ENCODE data around the gene TRIM67. TPM values are rescaled to one million over a fixed set of nuclear protein-coding genes. Genes with fewer than 3 reads are reported as not detected.

Gene TRIM67
- total RNA-seq, 5 donors from 2014 or later (not counting 1 experiment from before 2014, with no cell fraction given) = not detected

DNA sequence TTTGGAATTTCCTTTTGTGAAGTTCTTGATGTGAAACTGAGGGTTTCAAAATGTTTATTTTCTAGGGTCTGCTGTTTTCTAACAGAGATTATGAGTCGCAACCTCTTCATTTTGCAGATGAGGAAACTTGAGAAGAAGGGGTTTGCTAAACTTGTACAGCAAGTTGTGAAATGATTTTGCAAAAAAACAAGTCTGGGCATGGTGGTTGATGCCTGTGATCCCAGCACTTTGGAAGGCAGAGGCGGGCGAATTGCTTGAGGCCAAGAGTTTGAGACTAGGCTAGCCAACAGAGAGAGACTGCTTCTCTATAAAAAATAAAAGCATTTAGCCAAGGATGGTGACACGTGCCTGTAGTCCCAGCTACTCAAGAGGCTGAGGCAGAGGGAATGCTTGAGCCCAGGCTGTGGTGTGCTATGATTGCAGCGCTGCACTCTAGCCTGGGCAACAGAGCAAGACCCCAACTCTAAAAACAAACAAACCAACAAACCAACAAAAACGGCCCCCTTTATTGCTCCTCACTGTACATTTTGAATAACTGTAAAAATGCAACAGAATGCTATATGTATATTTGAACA lies 9.9 kb downstream of the TRIM67 start:
- no peaks in the 10 kb centered on the region for H3K36me3 ChIP-seq (ENCODE audit: control insufficient read depth in 2 of 2, extremely low read depth in 1 of 2, insufficient read depth in 1 of 2, low read length in 1 of 2)
- Mint-ChIP-seq H3K4me3 (no peak overlapping the region), H3K4me1 (no peaks in the 10 kb centered on the region), H3K9me3 (no peaks in the 10 kb centered on the region), H3K27ac (no peak overlapping the region), H3K36me3 (no peaks in the 10 kb centered on the region), H3K27me3 (peaks cover 44 to 54% of the 10 kb centered on the region in 2 donors)
- ChIA-PET POLR2A (no interaction called here), CTCF (interaction anchor here in 1 of 2 donors (0.9 kb wide), 1 partner anchor 18 kb away, joined by 7 read pairs; no protein-coding TSS in a partner anchor)
- no peaks in the 10 kb centered on the region for H3K4me1 ChIP-seq (ENCODE audit: control insufficient read depth in 1 of 2, extremely low read depth in 1 of 2, insufficient read depth in 2 of 2, low read length in 2 of 2)
- WGBS (ENCODE audit: insufficient coverage) = 66% methylated on average over 3 of the region's 6 CpGs
- no peak overlapping the region for H3K27ac ChIP-seq (ENCODE audit: low read length)
- H3K9me3 ChIP-seq = no peaks in the 10 kb centered on the region
- ATAC-seq (replicated peaks in 1 of 4) = no peak
- peaks cover 3 to 18% of the 10 kb centered on the region in 2 experiments for H3K27me3 ChIP-seq (replicated peaks in 1 of 2; ENCODE audit: control insufficient read depth in 2 of 2, extremely low read depth in 1 of 2, insufficient read depth in 2 of 2, low read length in 1 of 2)
- no peak overlapping the region for H3K4me3 ChIP-seq (ENCODE audit: control insufficient read depth in 1 of 2, extremely low read depth in 1 of 2, low read length in 1 of 2)
- no peak for DNase-seq

DNA sequence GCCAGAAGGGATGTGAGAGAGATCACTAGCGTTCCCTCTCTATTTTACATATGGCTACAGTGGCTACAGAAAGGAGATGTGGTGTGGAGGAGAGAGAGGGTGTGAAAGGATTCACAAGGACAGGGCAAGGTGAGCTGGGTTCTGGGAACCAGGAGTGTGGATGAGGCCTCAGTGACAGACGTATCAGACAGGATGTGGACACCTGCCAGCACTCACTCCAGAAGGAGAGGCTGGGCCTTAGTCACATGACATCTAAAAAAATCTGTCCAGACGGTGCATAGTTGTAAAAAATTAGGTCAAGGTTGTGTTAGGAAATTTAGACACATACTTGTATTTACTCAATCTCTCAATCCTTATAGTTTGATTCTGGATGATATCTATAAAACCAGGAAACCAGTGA lies 10.6 kb downstream of the TRIM67 start:
- Mint-ChIP-seq H3K27ac (no peak overlapping the region), H3K4me3 (no peak overlapping the region), H3K27me3 (peaks cover 46 to 55% of the 10 kb centered on the region in 2 donors), H3K36me3 (no peaks in the 10 kb centered on the region), H3K4me1 (no peaks in the 10 kb centered on the region), H3K9me3 (no peaks in the 10 kb centered on the region)
- Histone ChIP-seq H3K27ac (ENCODE audit: low read length) (no peak overlapping the region), H3K4me1 (ENCODE audit: control insufficient read depth in 1 of 2, extremely low read depth in 1 of 2, insufficient read depth in 2 of 2, low read length in 2 of 2) (no peaks in the 10 kb centered on the region), H3K36me3 (ENCODE audit: control insufficient read depth in 2 of 2, extremely low read depth in 1 of 2, insufficient read depth in 1 of 2, low read length in 1 of 2) (no peaks in the 10 kb centered on the region), H3K4me3 (ENCODE audit: control insufficient read depth in 1 of 2, extremely low read depth in 1 of 2, low read length in 1 of 2) (no peak overlapping the region), H3K9me3 (no peaks in the 10 kb centered on the region), H3K27me3 (replicated peaks in 1 of 2; ENCODE audit: control insufficient read depth in 2 of 2, extremely low read depth in 1 of 2, insufficient read depth in 2 of 2, low read length in 1 of 2) (peaks cover 3 to 18% of the 10 kb centered on the region in 2 experiments)
- ChIA-PET POLR2A (no interaction called here), CTCF (no interaction called here)
- no peak for DNase-seq
- no peak for ATAC-seq (replicated peaks in 1 of 4)
- WGBS (ENCODE audit: insufficient coverage) = no CpG with 5 or more reads among the region's 3 CpGs

DNA sequence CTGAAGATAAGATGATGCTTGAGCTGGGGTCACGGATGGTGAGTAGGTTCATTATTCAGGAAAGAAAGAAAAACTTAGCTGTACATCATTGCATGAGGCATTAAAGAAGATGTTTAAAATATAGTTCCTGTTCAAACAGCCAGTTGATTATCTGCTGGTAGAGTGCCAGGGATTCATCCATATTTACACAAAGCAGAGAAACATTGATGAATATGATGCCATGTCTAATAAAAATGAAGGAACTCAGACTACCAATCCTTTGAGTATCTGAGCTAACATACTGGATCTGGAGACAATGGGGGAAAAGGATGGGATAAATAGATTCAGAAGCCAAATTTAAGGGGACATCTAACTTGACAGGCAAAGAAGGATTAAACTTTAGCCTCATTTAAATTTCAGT lies 14.6 kb downstream of the TRIM67 start:
- ATAC-seq (replicated peaks in 1 of 4) = no peak
- Mint-ChIP-seq H3K27me3 (peaks cover 46 to 58% of the 10 kb centered on the region in 2 donors), H3K4me1 (no peaks in the 10 kb centered on the region), H3K9me3 (no peaks in the 10 kb centered on the region), H3K27ac (no peak overlapping the region), H3K36me3 (no peaks in the 10 kb centered on the region), H3K4me3 (no peak overlapping the region)
- no peak overlapping the region for H3K27ac ChIP-seq (ENCODE audit: low read length)
- no peak overlapping the region for H3K4me3 ChIP-seq (ENCODE audit: control insufficient read depth in 1 of 2, extremely low read depth in 1 of 2, low read length in 1 of 2)
- CTCF ChIA-PET = no interaction called here
- H3K36me3 ChIP-seq (ENCODE audit: control insufficient read depth in 2 of 2, extremely low read depth in 1 of 2, insufficient read depth in 1 of 2, low read length in 1 of 2) = no peaks in the 10 kb centered on the region
- no peak for DNase-seq
- no peaks in the 10 kb centered on the region for H3K4me1 ChIP-seq (ENCODE audit: control insufficient read depth in 1 of 2, extremely low read depth in 1 of 2, insufficient read depth in 2 of 2, low read length in 2 of 2)
- POLR2A ChIA-PET = no interaction called here
- H3K27me3 ChIP-seq (replicated peaks in 1 of 2; ENCODE audit: control insufficient read depth in 2 of 2, extremely low read depth in 1 of 2, insufficient read depth in 2 of 2, low read length in 1 of 2) = peaks cover 4 to 18% of the 10 kb centered on the region in 2 experiments
- no peaks in the 10 kb centered on the region for H3K9me3 ChIP-seq
- WGBS (ENCODE audit: insufficient coverage) = 60% methylated on average over 1 of the region's 1 CpG

DNA sequence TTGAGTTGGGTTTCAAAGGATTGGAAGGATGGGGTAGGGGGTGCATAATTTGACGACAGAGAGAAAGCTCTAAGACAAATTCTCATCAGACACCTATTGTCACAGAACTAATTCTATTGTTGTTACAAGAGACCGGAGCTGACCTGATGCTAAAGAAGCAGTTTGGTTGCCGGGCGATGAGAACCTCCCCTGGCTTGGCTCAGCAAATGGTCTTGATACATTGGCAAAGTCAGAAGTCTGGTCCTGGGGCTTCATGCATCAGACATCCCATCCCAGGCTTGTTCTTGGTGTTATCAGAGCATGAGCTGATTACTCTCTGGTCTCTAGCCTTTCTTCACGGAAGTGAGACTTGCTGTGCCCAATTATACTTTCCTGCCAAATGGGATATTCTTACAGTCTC lies 15.4 kb downstream of the TRIM67 start:
- ChIA-PET CTCF (no interaction called here), POLR2A (interaction anchor here in 1 of 2 donors (0.6 kb wide), 1 partner anchor 754 kb away, joined by 3 read pairs; no protein-coding TSS in a partner anchor)
- Mint-ChIP-seq H3K4me1 (no peaks in the 10 kb centered on the region), H3K27ac (no peak overlapping the region), H3K27me3 (peaks cover 49 to 62% of the 10 kb centered on the region in 2 donors), H3K9me3 (no peaks in the 10 kb centered on the region), H3K4me3 (no peak overlapping the region), H3K36me3 (no peaks in the 10 kb centered on the region)
- no peaks in the 10 kb centered on the region for H3K9me3 ChIP-seq
- H3K27me3 ChIP-seq (replicated peaks in 1 of 2; ENCODE audit: control insufficient read depth in 2 of 2, extremely low read depth in 1 of 2, insufficient read depth in 2 of 2, low read length in 1 of 2) = peaks cover 4 to 15% of the 10 kb centered on the region in 2 experiments
- DNase-seq (no peak), ATAC-seq (replicated peaks in 1 of 4) (no peak)
- H3K27ac ChIP-seq (ENCODE audit: low read length) = no peak overlapping the region
- WGBS (ENCODE audit: insufficient coverage) = 95% methylated on average over 4 of the region's 5 CpGs
- no peak overlapping the region for H3K4me3 ChIP-seq (ENCODE audit: control insufficient read depth in 1 of 2, extremely low read depth in 1 of 2, low read length in 1 of 2)
- no peaks in the 10 kb centered on the region for H3K36me3 ChIP-seq (ENCODE audit: control insufficient read depth in 2 of 2, extremely low read depth in 1 of 2, insufficient read depth in 1 of 2, low read length in 1 of 2)
- no peaks in the 10 kb centered on the region for H3K4me1 ChIP-seq (ENCODE audit: control insufficient read depth in 1 of 2, extremely low read depth in 1 of 2, insufficient read depth in 2 of 2, low read length in 2 of 2)

DNA sequence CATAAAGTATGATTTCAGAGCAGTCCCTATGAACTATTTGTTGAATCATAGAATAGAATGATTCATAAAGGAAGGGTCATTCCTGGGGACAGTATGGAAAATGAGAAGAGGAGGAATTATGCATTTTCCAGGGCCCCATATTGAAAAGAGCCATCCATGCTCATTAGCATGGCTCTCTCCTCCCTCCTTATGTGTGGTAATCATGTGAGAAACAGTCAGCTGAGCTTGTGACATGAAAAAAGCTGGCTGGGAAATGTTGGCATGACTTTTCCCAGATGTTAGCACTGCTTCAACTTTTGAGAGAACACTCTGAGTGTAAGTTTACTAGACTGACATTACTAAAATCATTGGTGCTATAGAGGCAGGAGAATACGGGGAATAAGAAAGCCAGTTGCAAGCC lies 16.1 kb downstream of the TRIM67 start:
- Histone ChIP-seq H3K36me3 (ENCODE audit: control insufficient read depth in 2 of 2, extremely low read depth in 1 of 2, insufficient read depth in 1 of 2, low read length in 1 of 2) (no peaks in the 10 kb centered on the region), H3K9me3 (no peaks in the 10 kb centered on the region), H3K4me1 (ENCODE audit: control insufficient read depth in 1 of 2, extremely low read depth in 1 of 2, insufficient read depth in 2 of 2, low read length in 2 of 2) (no peaks in the 10 kb centered on the region), H3K27ac (ENCODE audit: low read length) (no peak overlapping the region), H3K27me3 (replicated peaks in 1 of 2; ENCODE audit: control insufficient read depth in 2 of 2, extremely low read depth in 1 of 2, insufficient read depth in 2 of 2, low read length in 1 of 2) (peaks cover 4 to 21% of the 10 kb centered on the region in 2 experiments), H3K4me3 (ENCODE audit: control insufficient read depth in 1 of 2, extremely low read depth in 1 of 2, low read length in 1 of 2) (no peak overlapping the region)
- no peaks in the 10 kb centered on the region for H3K4me1 Mint-ChIP-seq
- H3K9me3 Mint-ChIP-seq = no peaks in the 10 kb centered on the region
- no peak overlapping the region for H3K27ac Mint-ChIP-seq
- POLR2A ChIA-PET = interaction anchor here in 1 of 2 donors (0.6 kb wide), 1 partner anchor 753 kb away, joined by 3 read pairs; no protein-coding TSS in a partner anchor
- DNase-seq = no peak
- no peaks in the 10 kb centered on the region for H3K36me3 Mint-ChIP-seq
- no peak for ATAC-seq (replicated peaks in 1 of 4)
- H3K27me3 Mint-ChIP-seq = peaks cover 53 to 67% of the 10 kb centered on the region in 2 donors
- WGBS (ENCODE audit: insufficient coverage) = no CpG with 5 or more reads among the region's 1 CpG
- H3K4me3 Mint-ChIP-seq = no peak overlapping the region
- CTCF ChIA-PET = interaction anchor here in 1 of 2 donors (1.1 kb wide), 1 partner anchor 28 kb away, joined by 3 read pairs; no protein-coding TSS in a partner anchor

DNA sequence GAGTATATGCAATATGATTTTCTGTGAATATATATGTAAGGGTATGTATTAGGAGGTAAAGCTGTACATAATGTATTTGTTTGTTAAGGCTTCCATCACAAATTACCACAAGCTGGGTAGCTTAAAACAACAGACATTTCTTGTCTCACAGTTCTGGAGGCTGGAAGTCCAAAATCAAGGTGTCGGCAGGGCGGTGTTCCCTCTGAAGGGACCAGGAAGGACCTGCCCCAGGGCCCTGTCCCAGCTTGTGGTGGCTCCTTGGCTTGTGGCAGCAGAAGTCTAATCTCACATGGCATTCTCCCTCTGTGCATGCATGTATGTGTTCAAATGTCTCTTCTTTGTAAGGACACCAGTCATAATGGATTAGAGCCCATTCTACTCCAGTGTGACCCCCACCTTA lies 17.1 kb downstream of the TRIM67 start:
- 100% methylated on average over 2 of the region's 2 CpGs for WGBS (ENCODE audit: insufficient coverage)
- no peaks in the 10 kb centered on the region for H3K36me3 ChIP-seq (ENCODE audit: control insufficient read depth in 2 of 2, extremely low read depth in 1 of 2, insufficient read depth in 1 of 2, low read length in 1 of 2)
- Mint-ChIP-seq H3K4me3 (no peak overlapping the region), H3K27me3 (peaks cover 48 to 66% of the 10 kb centered on the region in 2 donors), H3K4me1 (no peaks in the 10 kb centered on the region), H3K9me3 (no peaks in the 10 kb centered on the region), H3K36me3 (no peaks in the 10 kb centered on the region), H3K27ac (no peak overlapping the region)
- H3K27me3 ChIP-seq (replicated peaks in 1 of 2; ENCODE audit: control insufficient read depth in 2 of 2, extremely low read depth in 1 of 2, insufficient read depth in 2 of 2, low read length in 1 of 2) = peaks cover 4 to 19% of the 10 kb centered on the region in 2 experiments
- H3K9me3 ChIP-seq = no peaks in the 10 kb centered on the region
- POLR2A ChIA-PET = no interaction called here
- no peaks in the 10 kb centered on the region for H3K4me1 ChIP-seq (ENCODE audit: control insufficient read depth in 1 of 2, extremely low read depth in 1 of 2, insufficient read depth in 2 of 2, low read length in 2 of 2)
- ATAC-seq (replicated peaks in 1 of 4) (no peak), DNase-seq (no peak)
- no peak overlapping the region for H3K27ac ChIP-seq (ENCODE audit: low read length)
- CTCF ChIA-PET = no interaction called here
- no peak overlapping the region for H3K4me3 ChIP-seq (ENCODE audit: control insufficient read depth in 1 of 2, extremely low read depth in 1 of 2, low read length in 1 of 2)
